ENCODE measurements around the gene CENPF.

Gene CENPF

GRCh38 chr1:214700437-214700836 lies 97.4 kb downstream of the CENPF start:
- Histone ChIP-seq H3K4me2 (ENCODE audit: low read length) (no peak overlapping the region), H3K4me3 (ENCODE audit: low read depth, low read length, poor library complexity, severe bottlenecking) (no peak overlapping the region), H4K20me1 (ENCODE audit: insufficient read depth, low read length) (no peaks in the 10 kb centered on the region), H3K36me3 (ENCODE audit: insufficient read depth, low read length) (no peaks in the 10 kb centered on the region), H3K9me3 (ENCODE audit: low read length) (no peaks in the 10 kb centered on the region), H3K9ac (ENCODE audit: low read length) (no peak overlapping the region), H2AFZ (ENCODE audit: low read length) (no peak overlapping the region), H3K79me2 (ENCODE audit: insufficient read depth, low read length) (no peaks in the 10 kb centered on the region), H3K27me3 (ENCODE audit: insufficient read depth, low read length) (no peaks in the 10 kb centered on the region), H3K9me2 (ENCODE audit: low read depth, low read length) (no peaks in the 10 kb centered on the region), H3K4me1 (ENCODE audit: insufficient read depth, low read length, severe bottlenecking) (no peaks in the 10 kb centered on the region), H3K27ac (ENCODE audit: low read depth, low read length, poor library complexity, severe bottlenecking) (no peak overlapping the region), H3F3A (ENCODE audit: insufficient read depth, low read length) (no peaks in the 10 kb centered on the region)
- TF ChIP-seq CTCF (IDR thresholded peaks at IDR 0.05; ENCODE audit: low read length) (no peak), EZH2 (IDR thresholded peaks at IDR 0.05; ENCODE audit: borderline replicate concordance, low read length) (no peak)

GRCh38 chr1:214702556-214702955 lies 99.6 kb downstream of the CENPF start:
- H3K4me3 ChIP-seq (ENCODE audit: low read depth, low read length, poor library complexity, severe bottlenecking): no peak overlapping the region
- no peaks in the 10 kb centered on the region for H3K27me3 ChIP-seq (ENCODE audit: insufficient read depth, low read length)

GRCh38 chr1:214707306-214708087 lies 104.5 kb downstream of the CENPF start:
- no peak overlapping the region for H2AFZ ChIP-seq (ENCODE audit: low read length)
- no peaks in the 10 kb centered on the region for H3K27me3 ChIP-seq (ENCODE audit: insufficient read depth, low read length)
- H3F3A ChIP-seq (ENCODE audit: insufficient read depth, low read length): no peaks in the 10 kb centered on the region
- H3K79me2 ChIP-seq (ENCODE audit: insufficient read depth, low read length): no peaks in the 10 kb centered on the region
- H3K4me2 ChIP-seq (ENCODE audit: low read length): no peak overlapping the region
- H3K27ac ChIP-seq (ENCODE audit: low read depth, low read length, poor library complexity, severe bottlenecking): no peak overlapping the region
- H3K36me3 ChIP-seq (ENCODE audit: insufficient read depth, low read length): no peaks in the 10 kb centered on the region
- H3K9me3 ChIP-seq (ENCODE audit: low read length): no peaks in the 10 kb centered on the region
- H3K4me3 ChIP-seq (ENCODE audit: low read depth, low read length, poor library complexity, severe bottlenecking): no peak overlapping the region
- no peak for TF ChIP-seq CTCF (IDR thresholded peaks at IDR 0.05; ENCODE audit: low read length)
- no peak for TF ChIP-seq EZH2 (IDR thresholded peaks at IDR 0.05; ENCODE audit: borderline replicate concordance, low read length)
- H3K4me1 ChIP-seq (ENCODE audit: insufficient read depth, low read length, severe bottlenecking): no peaks in the 10 kb centered on the region
- no peaks in the 10 kb centered on the region for H3K9me2 ChIP-seq (ENCODE audit: low read depth, low read length)
- H3K9ac ChIP-seq (ENCODE audit: low read length): no peak overlapping the region
- no peaks in the 10 kb centered on the region for H4K20me1 ChIP-seq (ENCODE audit: insufficient read depth, low read length)

More at GRCh38 chr1:214702556-214702955, 99.6 kb downstream of the CENPF start:
- Histone ChIP-seq H3K4me1 (ENCODE audit: insufficient read depth, low read length, severe bottlenecking) (no peaks in the 10 kb centered on the region), H3K36me3 (ENCODE audit: insufficient read depth, low read length) (no peaks in the 10 kb centered on the region), H2AFZ (ENCODE audit: low read length) (no peak overlapping the region), H3F3A (ENCODE audit: insufficient read depth, low read length) (no peaks in the 10 kb centered on the region), H3K4me2 (ENCODE audit: low read length) (no peak overlapping the region), H4K20me1 (ENCODE audit: insufficient read depth, low read length) (no peaks in the 10 kb centered on the region), H3K79me2 (ENCODE audit: insufficient read depth, low read length) (no peaks in the 10 kb centered on the region), H3K9me3 (ENCODE audit: low read length) (no peaks in the 10 kb centered on the region), H3K9ac (ENCODE audit: low read length) (no peak overlapping the region), H3K27ac (ENCODE audit: low read depth, low read length, poor library complexity, severe bottlenecking) (no peak overlapping the region), H3K9me2 (ENCODE audit: low read depth, low read length) (no peaks in the 10 kb centered on the region)
- TF ChIP-seq EZH2 (IDR thresholded peaks at IDR 0.05; ENCODE audit: borderline replicate concordance, low read length) (no peak), CTCF (IDR thresholded peaks at IDR 0.05; ENCODE audit: low read length) (no peak)

All from OCI-LY1 (cell line).